Raji (cell line): ENCODE measurements around the gene EFHC1.

ENCODE experiments used
- POLR2A ChIP-seq: IDR thresholded peaks from 2 replicates; pipeline ENCODE4 v1.6.1; 2011; ENCODE audit warnings: low read depth, low read length, control low read depth; ENCODE audit not compliant: insufficient read depth

EFHC1 gene

DNA sequence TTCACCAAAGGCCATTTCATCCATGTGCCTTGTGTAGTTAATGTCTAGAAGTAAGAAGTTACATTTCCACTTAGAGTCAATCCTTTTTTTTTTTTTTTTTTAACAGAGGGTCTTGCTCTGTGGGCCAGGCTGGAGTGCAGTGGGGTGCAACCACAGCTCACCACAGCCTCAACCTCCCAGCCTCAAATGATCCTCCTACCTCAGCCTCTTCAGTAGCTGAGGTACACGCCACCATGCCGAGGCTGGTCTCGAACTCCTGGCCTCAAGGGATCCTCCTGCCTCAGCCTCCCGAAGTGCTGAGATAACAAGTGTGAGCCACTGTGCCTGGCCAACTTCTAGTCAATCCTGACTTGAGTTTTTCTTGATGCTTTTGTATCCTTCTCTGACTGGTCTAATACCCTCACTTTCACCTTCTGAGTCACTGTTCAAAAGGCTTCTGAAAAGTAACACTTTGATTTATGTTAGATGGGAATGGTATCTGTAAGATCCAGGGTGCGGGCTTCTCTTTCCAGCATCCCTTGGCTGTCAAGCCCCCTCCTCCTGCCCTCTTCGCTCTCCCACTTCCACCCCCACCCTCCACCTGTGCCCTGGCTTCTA lies 134.6 kb downstream of the EFHC1 start:
- TF ChIP-seq POLR2A, result no peak

- TF ChIP-seq POLR2A, result no peak
These were observed 135.5 kb downstream of the EFHC1 start for GRCh38 chr6:52555518-52556233.

GRCh38 chr6:52557389-52558265 lies 137.5 kb downstream of the EFHC1 start:
- TF ChIP-seq POLR2A, result no peak

DNA sequence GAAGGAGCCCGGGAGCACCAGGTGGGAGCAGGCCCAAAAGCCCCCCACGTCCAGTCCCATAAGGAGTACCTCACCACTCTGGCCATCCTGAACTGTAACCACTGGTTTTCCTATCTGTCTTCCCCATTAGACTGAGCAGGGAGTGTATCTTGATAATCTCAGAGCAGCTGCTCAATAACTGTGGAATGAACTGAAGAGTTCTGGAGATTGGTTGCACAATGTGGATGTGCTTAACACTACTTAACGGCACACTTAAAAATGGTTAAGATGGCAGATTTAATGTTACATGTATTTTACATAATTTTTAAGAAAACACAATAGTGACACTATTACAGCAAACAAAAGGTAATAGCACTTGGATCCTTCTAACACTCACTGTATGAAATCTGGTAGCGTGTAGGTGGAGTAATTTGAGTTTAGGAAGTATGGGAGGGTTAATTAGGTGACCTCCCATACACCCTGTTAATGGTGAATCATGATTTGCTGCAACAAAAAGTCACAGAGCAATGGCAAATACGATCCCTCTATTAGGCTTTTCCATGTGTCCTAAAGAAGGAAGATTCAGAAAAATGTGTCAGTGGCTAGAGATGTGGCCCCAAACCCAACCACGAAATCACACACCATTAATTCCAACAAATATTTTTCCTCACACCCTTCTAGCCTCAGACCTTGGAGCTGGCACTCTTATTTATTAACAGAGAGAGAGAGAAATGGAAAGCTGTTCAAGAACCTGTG lies 138.3 kb downstream of the EFHC1 start:
- TF ChIP-seq POLR2A, result no peak

DNA sequence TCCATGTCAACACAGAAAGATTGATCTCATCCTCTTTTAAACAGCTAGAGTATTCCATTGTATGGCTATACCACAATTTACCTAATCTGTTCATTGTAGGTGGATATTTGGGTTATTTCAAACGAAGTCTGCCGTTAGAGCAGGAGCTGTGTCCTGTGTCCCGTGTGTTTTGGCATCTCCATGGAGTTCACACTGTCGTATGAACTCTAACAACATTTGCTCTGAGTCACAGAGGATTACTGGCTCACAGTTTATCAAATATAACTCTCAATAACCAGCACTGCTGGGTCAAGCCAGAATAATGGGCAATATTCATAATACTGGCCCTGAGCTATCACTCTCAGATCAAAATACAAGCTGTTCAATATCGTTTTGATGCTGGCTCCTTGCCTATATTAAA lies 140.3 kb downstream of the EFHC1 start:
- TF ChIP-seq POLR2A, result no peak

GRCh38 chr6:52562911-52563310 lies 142.8 kb downstream of the EFHC1 start:
- TF ChIP-seq POLR2A, result no peak

GRCh38 chr6:52564856-52565255 lies 144.7 kb downstream of the EFHC1 start:
- no peak for TF ChIP-seq POLR2A

DNA sequence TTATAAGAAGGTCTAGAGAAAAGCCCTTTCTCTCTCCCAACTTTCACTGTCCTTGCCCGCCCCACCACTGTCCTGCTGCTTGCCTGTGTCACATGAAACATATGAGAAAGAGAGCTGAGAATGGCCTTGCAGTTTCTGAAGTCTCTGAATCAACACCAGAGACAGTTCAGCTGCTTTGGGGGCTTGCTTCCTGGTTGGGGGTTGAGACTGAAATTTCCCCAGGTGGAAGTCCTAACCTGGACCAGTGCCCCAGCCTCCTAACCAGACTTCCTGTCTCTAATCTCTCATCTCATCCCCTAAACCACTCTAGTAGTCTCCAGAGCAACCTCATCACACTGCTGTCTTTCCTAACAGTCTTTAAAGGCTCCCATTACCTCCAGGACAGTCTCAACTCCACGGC lies 146.1 kb downstream of the EFHC1 start:
- TF ChIP-seq POLR2A, result no peak

DNA sequence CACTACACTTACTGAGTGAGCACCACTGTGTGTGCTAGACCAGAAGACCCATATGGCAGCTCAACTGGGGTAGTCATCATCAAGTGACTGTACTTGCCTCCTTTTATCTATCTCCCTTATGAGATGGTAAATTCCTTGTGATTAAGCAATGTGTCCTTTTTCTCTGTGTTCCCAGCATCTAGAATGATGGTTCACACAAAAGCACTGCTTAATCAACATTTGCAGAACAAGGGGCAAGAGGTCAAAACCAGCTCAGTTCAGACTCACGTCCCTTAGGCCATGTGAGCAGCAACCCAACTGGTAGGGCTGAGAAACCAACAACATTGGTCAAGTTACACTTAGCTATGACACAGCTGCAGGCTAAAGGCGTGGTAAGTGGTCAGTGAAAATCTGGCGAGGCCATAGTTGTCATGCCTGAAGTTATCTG lies 146.7 kb downstream of the EFHC1 start:
- TF ChIP-seq POLR2A, result no peak

DNA sequence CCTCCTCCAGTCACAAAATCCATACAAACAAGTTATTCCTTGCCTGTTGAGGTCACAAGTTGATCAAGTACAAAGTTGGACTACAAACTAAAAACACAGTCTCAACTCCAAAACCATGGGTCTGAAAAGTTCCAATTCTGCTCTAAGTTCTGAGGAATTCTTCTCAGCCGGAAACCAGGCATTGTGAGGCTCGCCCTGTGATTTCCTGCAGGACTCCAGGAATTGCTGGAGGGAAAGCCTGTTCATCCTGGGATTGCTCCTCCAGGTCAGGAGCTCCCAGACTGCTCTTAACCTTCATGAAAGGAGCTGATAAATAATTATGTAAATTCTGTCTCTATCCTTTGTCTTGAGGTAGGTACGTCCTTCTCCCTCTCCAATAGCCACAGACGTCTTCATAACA lies 148.2 kb downstream of the EFHC1 start:
- no peak for TF ChIP-seq POLR2A

DNA sequence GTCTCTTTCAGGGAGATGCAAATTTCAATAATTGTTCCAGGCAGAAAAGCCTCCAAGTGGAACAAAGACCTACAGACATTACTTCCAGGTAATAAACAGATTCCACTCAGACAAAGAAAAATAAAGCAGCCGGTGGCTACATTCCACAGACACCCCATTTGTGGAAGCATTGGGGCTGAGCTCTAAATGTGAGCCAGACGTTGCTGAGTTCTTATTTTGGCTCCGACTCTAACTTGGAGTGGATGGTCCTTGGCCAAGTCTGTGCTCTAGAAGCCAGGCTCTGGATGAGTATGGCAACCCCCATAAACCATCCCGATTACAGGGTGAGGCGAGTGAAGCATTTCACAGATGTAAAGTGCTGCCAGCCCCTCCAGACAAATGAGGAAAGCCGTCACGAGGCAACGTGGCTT lies 150.2 kb downstream of the EFHC1 start:
- no peak for TF ChIP-seq POLR2A

- TF ChIP-seq POLR2A, result no peak
These were observed 151.1 kb downstream of the EFHC1 start for GRCh38 chr6:52571099-52571755.

DNA sequence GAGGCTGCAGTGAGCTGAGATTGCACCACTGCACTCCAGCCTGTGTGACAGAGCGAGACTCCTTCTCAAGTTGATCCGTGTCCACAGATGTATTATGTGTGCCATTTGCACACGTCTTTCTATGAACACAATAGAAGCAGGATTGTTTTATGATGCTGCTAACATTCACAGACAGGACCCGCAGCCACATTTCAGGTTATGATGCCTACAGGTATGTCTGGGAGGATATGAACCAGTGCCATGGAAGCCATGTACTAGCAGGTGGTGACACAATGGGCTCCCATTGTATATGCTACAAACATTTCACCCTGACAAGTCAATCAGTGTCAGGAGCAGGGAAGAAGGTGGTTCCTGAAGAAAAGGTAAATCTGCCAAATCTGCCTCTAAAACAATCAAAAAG lies 152.4 kb downstream of the EFHC1 start:
- TF ChIP-seq POLR2A, result no peak

GRCh38 chr6:52573295-52573694 lies 153.2 kb downstream of the EFHC1 start:
- TF ChIP-seq POLR2A, result no peak
